SK-N-SH treated with all-trans-retinoic acid at 6 μM for 48 hours (cell line): ENCODE data around the gene ZFP62.

Experiments used
- ATAC-seq: fragments of 200-7000 bp; cut with Tn5 transposase; 3 replicates; pipeline ENCODE4 v1.9.1; 2020; ENCODE audit warnings: mild to moderate bottlenecking, moderate library complexity
- ARNTL ChIP-seq: fragments of 450-650 bp; formaldehyde crosslinking; IDR thresholded peaks from 2 replicates; pipeline ENCODE4 v1.5.0; 2020; ENCODE audit warnings: low read depth, mild to moderate bottlenecking, moderate library complexity, borderline replicate concordance
- BACH2 ChIP-seq: fragments of 250-450 bp; sonication (Bioruptor Pico); IDR thresholded peaks from 2 replicates; pipeline ENCODE4 v1.9.0; 2021; ENCODE audit warnings: mild to moderate bottlenecking, borderline replicate concordance
- CSDC2 ChIP-seq: fragments of 250-450 bp; sonication (Bioruptor Pico); IDR thresholded peaks from 2 replicates; pipeline ENCODE4 v1.5.0; 2020; ENCODE audit warnings: mild to moderate bottlenecking, moderate library complexity
- ESRRG ChIP-seq: fragments of 250-450 bp; sonication (Bioruptor Pico); IDR thresholded peaks from 2 replicates; pipeline ENCODE4 v1.6.1; 2021; ENCODE audit warnings: mild to moderate bottlenecking
- GLIS3 ChIP-seq: fragments of 250-450 bp; sonication (Bioruptor Pico); IDR thresholded peaks from 2 replicates; pipeline ENCODE4 v1.5.0; 2020; ENCODE audit warnings: mild to moderate bottlenecking, moderate library complexity
- ISL1 ChIP-seq: fragments of 250-450 bp; sonication (Bioruptor Pico); IDR thresholded peaks from 2 replicates; pipeline ENCODE4 v2.1.2; 2022; ENCODE audit warnings: mild to moderate bottlenecking, moderate library complexity
- OSR1 ChIP-seq: fragments of 250-450 bp; sonication (Bioruptor Pico); IDR thresholded peaks from 2 replicates; pipeline ENCODE4 v1.8.0; 2022; ENCODE audit warnings: moderate library complexity, mild to moderate bottlenecking, inconsistent platforms
- PPARA ChIP-seq: fragments of 250-450 bp; sonication (Bioruptor Pico); IDR thresholded peaks from 2 replicates; pipeline ENCODE4 v1.5.0; 2020; ENCODE audit warnings: mild to moderate bottlenecking, borderline replicate concordance
- RARB ChIP-seq: fragments of 250-450 bp; sonication (Bioruptor Pico); IDR thresholded peaks from 2 replicates; pipeline ENCODE4 v1.8.0; 2021; ENCODE audit warnings: mild to moderate bottlenecking, moderate library complexity
- SNAI2 ChIP-seq: fragments of 250-450 bp; sonication (Bioruptor Pico); IDR thresholded peaks from 2 replicates; pipeline ENCODE4 v1.5.0; 2020; ENCODE audit warnings: mild to moderate bottlenecking, moderate library complexity
- TCF4 ChIP-seq: fragments of 250-450 bp; sonication (Bioruptor Pico); IDR thresholded peaks from 2 replicates; pipeline ENCODE4 v1.8.0; 2021; ENCODE audit warnings: mild to moderate bottlenecking, moderate library complexity, borderline replicate concordance
- TOX ChIP-seq: fragments of 250-450 bp; sonication (Bioruptor Pico); IDR thresholded peaks from 2 replicates; pipeline ENCODE4 v1.8.0; 2021; ENCODE audit warnings: mild to moderate bottlenecking, moderate library complexity, borderline replicate concordance
- ZFP3 ChIP-seq: fragments of 250-450 bp; sonication (Bioruptor Pico); IDR thresholded peaks from 2 replicates; pipeline ENCODE4 v1.5.0; 2020; ENCODE audit warnings: mild to moderate bottlenecking, moderate library complexity
- ZFP30 ChIP-seq: fragments of 450-650 bp; formaldehyde crosslinking; IDR thresholded peaks from 2 replicates; pipeline ENCODE4 v1.5.0; 2022; ENCODE audit warnings: mild to moderate bottlenecking, moderate library complexity
- ZNF565 ChIP-seq: fragments of 450-650 bp; formaldehyde crosslinking; conservative IDR thresholded peaks from 2 replicates; pipeline ENCODE4 v1.5.0; 2020; ENCODE audit warnings: low read depth, mild to moderate bottlenecking, moderate library complexity
- ZNF70 ChIP-seq: fragments of 450-650 bp; formaldehyde crosslinking; IDR thresholded peaks from 2 replicates; pipeline ENCODE4 v1.5.0; 2020; ENCODE audit warnings: mild to moderate bottlenecking, moderate library complexity
- ZNF8 ChIP-seq: fragments of 450-650 bp; formaldehyde crosslinking; IDR thresholded peaks from 2 replicates; pipeline ENCODE4 v1.5.0; 2020; ENCODE audit warnings: mild to moderate bottlenecking, moderate library complexity
- TF ChIP-seq, protein P1 (sequence below): fragments of 250-450 bp; sonication (Bioruptor Pico); IDR thresholded peaks from 2 replicates; pipeline ENCODE4 v1.8.0; 2021; ENCODE audit warnings: low read depth, mild to moderate bottlenecking, moderate library complexity, borderline replicate concordance
- TF ChIP-seq, protein P2 (sequence below): fragments of 250-450 bp; sonication (Bioruptor Pico); IDR thresholded peaks from 2 replicates; pipeline ENCODE4 v1.8.0; 2020; ENCODE audit warnings: mild to moderate bottlenecking, moderate library complexity, borderline replicate concordance
- TF ChIP-seq, protein P3 (sequence below): fragments of 250-450 bp; sonication (Bioruptor Pico); IDR thresholded peaks from 2 replicates; pipeline ENCODE4 v1.5.1; 2020; ENCODE audit warnings: low read depth, mild to moderate bottlenecking, moderate library complexity
- TF ChIP-seq, protein P4 (sequence below): fragments of 250-450 bp; sonication (Bioruptor Pico); IDR thresholded peaks from 2 replicates; pipeline ENCODE4 v1.5.1; 2021; ENCODE audit warnings: mild to moderate bottlenecking, moderate library complexity

Gene ZFP62

DNA sequence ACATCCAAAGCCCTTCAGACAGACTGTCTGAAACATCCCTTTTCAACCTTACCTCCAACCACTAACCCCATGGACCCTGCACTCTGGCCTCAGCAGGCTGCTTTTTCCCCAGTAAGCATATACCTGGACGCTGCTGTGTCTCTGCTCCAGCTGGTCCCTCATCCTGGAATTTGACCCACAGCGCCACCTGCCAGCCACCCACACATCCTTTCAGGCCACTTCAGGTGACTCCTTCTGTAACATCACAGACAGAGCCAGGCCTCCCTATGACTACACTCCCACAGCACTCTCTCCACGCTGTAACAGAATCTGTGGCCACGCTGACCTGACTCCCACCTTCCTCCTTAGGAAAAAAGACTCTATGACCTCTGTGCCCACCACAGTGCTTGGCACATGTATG lies 61.9 kb downstream of the ZFP62 start:
- ATAC-seq, result no peak
- no peak for TF ChIP-seq TOX (CRISPR knock-in tag)
- TF ChIP-seq ZFP30, result no peak
- TF ChIP-seq ESRRG (CRISPR knock-in tag), result no peak
- TF ChIP-seq, protein P1, sequence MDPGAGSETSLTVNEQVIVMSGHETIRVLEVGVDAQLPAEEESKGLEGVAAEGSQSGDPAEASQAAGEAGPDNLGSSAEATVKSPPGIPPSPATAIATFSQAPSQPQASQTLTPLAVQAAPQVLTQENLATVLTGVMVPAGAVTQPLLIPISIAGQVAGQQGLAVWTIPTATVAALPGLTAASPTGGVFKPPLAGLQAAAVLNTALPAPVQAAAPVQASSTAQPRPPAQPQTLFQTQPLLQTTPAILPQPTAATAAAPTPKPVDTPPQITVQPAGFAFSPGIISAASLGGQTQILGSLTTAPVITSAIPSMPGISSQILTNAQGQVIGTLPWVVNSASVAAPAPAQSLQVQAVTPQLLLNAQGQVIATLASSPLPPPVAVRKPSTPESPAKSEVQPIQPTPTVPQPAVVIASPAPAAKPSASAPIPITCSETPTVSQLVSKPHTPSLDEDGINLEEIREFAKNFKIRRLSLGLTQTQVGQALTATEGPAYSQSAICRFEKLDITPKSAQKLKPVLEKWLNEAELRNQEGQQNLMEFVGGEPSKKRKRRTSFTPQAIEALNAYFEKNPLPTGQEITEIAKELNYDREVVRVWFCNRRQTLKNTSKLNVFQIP, result no peak
- no peak for TF ChIP-seq BACH2 (CRISPR knock-in tag)
- no peak for TF ChIP-seq SNAI2
- TF ChIP-seq, protein P2, sequence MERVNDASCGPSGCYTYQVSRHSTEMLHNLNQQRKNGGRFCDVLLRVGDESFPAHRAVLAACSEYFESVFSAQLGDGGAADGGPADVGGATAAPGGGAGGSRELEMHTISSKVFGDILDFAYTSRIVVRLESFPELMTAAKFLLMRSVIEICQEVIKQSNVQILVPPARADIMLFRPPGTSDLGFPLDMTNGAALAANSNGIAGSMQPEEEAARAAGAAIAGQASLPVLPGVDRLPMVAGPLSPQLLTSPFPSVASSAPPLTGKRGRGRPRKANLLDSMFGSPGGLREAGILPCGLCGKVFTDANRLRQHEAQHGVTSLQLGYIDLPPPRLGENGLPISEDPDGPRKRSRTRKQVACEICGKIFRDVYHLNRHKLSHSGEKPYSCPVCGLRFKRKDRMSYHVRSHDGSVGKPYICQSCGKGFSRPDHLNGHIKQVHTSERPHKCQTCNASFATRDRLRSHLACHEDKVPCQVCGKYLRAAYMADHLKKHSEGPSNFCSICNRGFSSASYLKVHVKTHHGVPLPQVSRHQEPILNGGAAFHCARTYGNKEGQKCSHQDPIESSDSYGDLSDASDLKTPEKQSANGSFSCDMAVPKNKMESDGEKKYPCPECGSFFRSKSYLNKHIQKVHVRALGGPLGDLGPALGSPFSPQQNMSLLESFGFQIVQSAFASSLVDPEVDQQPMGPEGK (CRISPR knock-in tag), result no peak
- no peak for TF ChIP-seq PPARA
- TF ChIP-seq, protein P3, sequence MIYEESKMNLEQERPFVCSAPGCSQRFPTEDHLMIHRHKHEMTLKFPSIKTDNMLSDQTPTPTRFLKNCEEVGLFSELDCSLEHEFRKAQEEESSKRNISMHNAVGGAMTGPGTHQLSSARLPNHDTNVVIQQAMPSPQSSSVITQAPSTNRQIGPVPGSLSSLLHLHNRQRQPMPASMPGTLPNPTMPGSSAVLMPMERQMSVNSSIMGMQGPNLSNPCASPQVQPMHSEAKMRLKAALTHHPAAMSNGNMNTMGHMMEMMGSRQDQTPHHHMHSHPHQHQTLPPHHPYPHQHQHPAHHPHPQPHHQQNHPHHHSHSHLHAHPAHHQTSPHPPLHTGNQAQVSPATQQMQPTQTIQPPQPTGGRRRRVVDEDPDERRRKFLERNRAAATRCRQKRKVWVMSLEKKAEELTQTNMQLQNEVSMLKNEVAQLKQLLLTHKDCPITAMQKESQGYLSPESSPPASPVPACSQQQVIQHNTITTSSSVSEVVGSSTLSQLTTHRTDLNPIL, result no peak
- TF ChIP-seq, protein P4, sequence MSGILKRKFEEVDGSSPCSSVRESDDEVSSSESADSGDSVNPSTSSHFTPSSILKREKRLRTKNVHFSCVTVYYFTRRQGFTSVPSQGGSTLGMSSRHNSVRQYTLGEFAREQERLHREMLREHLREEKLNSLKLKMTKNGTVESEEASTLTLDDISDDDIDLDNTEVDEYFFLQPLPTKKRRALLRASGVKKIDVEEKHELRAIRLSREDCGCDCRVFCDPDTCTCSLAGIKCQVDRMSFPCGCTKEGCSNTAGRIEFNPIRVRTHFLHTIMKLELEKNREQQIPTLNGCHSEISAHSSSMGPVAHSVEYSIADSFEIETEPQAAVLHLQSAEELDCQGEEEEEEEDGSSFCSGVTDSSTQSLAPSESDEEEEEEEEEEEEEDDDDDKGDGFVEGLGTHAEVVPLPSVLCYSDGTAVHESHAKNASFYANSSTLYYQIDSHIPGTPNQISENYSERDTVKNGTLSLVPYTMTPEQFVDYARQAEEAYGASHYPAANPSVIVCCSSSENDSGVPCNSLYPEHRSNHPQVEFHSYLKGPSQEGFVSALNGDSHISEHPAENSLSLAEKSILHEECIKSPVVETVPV (CRISPR knock-in tag), result no peak
- TF ChIP-seq ARNTL (CRISPR knock-in tag), result no peak
- no peak for TF ChIP-seq ZNF70 (CRISPR knock-in tag)
- TF ChIP-seq ZNF8 (CRISPR knock-in tag), result no peak
- TF ChIP-seq OSR1 (CRISPR knock-in tag), result no peak
- no peak for TF ChIP-seq ZNF565
- TF ChIP-seq RARB (CRISPR knock-in tag), result no peak
- TF ChIP-seq ZFP3 (CRISPR knock-in tag), result no peak
- TF ChIP-seq GLIS3 (CRISPR knock-in tag), result no peak
- TF ChIP-seq ISL1, result no peak

DNA sequence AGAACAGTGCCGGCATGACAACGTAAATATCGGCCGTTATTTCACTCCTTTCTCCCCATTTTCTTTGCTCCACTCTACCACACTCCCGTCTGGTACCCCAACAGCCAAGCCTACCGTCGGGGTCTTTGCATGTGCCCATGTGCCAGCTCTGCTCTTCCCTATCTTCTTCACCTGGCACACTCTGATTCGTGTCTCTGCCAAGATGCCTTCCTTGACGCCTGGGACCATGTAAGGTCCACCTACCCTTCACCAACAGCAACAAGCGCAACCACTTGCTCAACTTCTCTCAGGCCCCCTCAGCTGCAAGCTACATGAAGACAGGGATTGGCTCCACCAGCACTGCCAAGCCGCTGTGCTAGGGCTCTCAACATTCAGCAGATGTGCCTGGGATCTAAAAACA lies 62.9 kb downstream of the ZFP62 start:
- no peak for ATAC-seq
- TF ChIP-seq, protein P4 (CRISPR knock-in tag), result no peak
- no peak for TF ChIP-seq ARNTL (CRISPR knock-in tag)
- TF ChIP-seq ZFP30, result no peak
- no peak for TF ChIP-seq ZNF565
- no peak for TF ChIP-seq SNAI2
- no peak for TF ChIP-seq CSDC2 (CRISPR knock-in tag)
- TF ChIP-seq TCF4 (CRISPR knock-in tag), result no peak
- no peak for TF ChIP-seq ZNF8 (CRISPR knock-in tag)
- no peak for TF ChIP-seq PPARA
- no peak for TF ChIP-seq TOX (CRISPR knock-in tag)
- no peak for TF ChIP-seq RARB (CRISPR knock-in tag)
- TF ChIP-seq ZNF70 (CRISPR knock-in tag), result no peak
